Right lobe of liver (tissue), 4 donors: ENCODE data around the gene LYSMD1.

Experiments
- CTCF ChIP-seq, 4 donors: fragments of 200-600 bp in 3 of 4; fragments of 450-650 bp in 1 of 4; IDR thresholded peaks; one replicate each; pipeline versions ENCODE4 v1.5.1 to v1.8.0; 2016 to 2022; ENCODE audit warnings: antibody characterized with exemption in 4 of 4, mild to moderate bottlenecking in 2 of 4
- POLR2A ChIP-seq: fragments of 450-650 bp; IDR thresholded peaks from one replicate; pipeline ENCODE4 v1.6.1; 2017; ENCODE audit warnings: antibody characterized with exemption, mild to moderate bottlenecking
- donor health status: DM: no; HTN: no; CAD: no.
- donor health status: DM: no; HTN: no; CAD: no.
- donor health status: DM: no; HTN: yes; CAD: no.

GRCh38 chr1:151145304-151146071, 20.2 kb downstream of the LYSMD1 start:
- TF ChIP-seq CTCF (IDR thresholded peaks at IDR 0.05) (no peak), POLR2A (no peak)
